ENCODE data around the gene IRX5.

The IRX5 gene

GRCh38 chr16:54923055-54923473 lies 7.6 kb upstream of the IRX5 start:
- no peak for TF ChIP-seq CTCF (IDR thresholded peaks at IDR 0.05; ENCODE audit: control extremely low read depth, extremely low read depth, low read depth, missing control alignments)
- ChIA-PET POLR2A (no interaction called here), CTCF (interaction anchor here (1.4 kb wide), 1 partner anchor 36 kb away, joined by 3 read pairs; no protein-coding TSS in a partner anchor)
- DNase-seq (ENCODE audit: extremely low spot score), result no peak

GRCh38 chr16:54923988-54924387 lies 6.7 kb upstream of the IRX5 start:
- POLR2A ChIA-PET, result interaction anchor here (0.6 kb wide), 1 partner anchor 520 kb away, joined by 3 read pairs; no protein-coding TSS in a partner anchor
- CTCF ChIA-PET, result interaction anchor here (1.4 kb wide), 1 partner anchor 37 kb away, joined by 3 read pairs; no protein-coding TSS in a partner anchor

GRCh38 chr16:54926166-54926838 lies 4.4 kb upstream of the IRX5 start:
- POLR2A ChIA-PET, result no interaction called here
- no peak for DNase-seq (ENCODE audit: extremely low spot score)
- TF ChIP-seq CTCF (IDR thresholded peaks at IDR 0.05; ENCODE audit: control extremely low read depth, extremely low read depth, low read depth, missing control alignments), result no peak
- CTCF ChIA-PET, result interaction anchor here (1.4 kb wide), 1 partner anchor 10 kb away, joined by 3 read pairs; no protein-coding TSS in a partner anchor

More at GRCh38 chr16:54923988-54924387, 6.7 kb upstream of the IRX5 start:
- TF ChIP-seq CTCF (IDR thresholded peaks at IDR 0.05; ENCODE audit: control extremely low read depth, extremely low read depth, low read depth, missing control alignments), result no peak
- no peak for DNase-seq (ENCODE audit: extremely low spot score)

- CTCF ChIA-PET, result interaction anchor here (1.4 kb wide), 1 partner anchor 9 kb away, joined by 3 read pairs; no protein-coding TSS in a partner anchor
- POLR2A ChIA-PET, result no interaction called here
- TF ChIP-seq CTCF (IDR thresholded peaks at IDR 0.05; ENCODE audit: control extremely low read depth, extremely low read depth, low read depth, missing control alignments), result no peak
- no peak for DNase-seq (ENCODE audit: extremely low spot score)
These were observed 3.3 kb upstream of the IRX5 start for GRCh38 chr16:54927125-54928015.

- CTCF ChIA-PET, result no interaction called here
- POLR2A ChIA-PET, result no interaction called here
- TF ChIP-seq CTCF (IDR thresholded peaks at IDR 0.05; ENCODE audit: control extremely low read depth, extremely low read depth, low read depth, missing control alignments), result no peak
- DNase-seq (ENCODE audit: extremely low spot score), result no peak
These were observed 2.7 kb upstream of the IRX5 start for GRCh38 chr16:54928016-54928356.

- TF ChIP-seq CTCF (IDR thresholded peaks at IDR 0.05; ENCODE audit: control extremely low read depth, extremely low read depth, low read depth, missing control alignments), result no peak
- POLR2A ChIA-PET, result no interaction called here
- peak; percentile 24 for DNase-seq (ENCODE audit: extremely low spot score)
- CTCF ChIA-PET, result no interaction called here
These were observed 2.1 kb upstream of the IRX5 start for GRCh38 chr16:54928411-54929089.
